Spinal cord (tissue), 10 donors: ENCODE data around the gene USP31. TPM values are rescaled to one million over a fixed set of nuclear protein-coding genes. Genes with fewer than 3 reads are reported as not detected.

Experiments
- DNase-seq, 6 donors: peaks; one replicate each; pipeline versions ENCODE4 v3.0.0 to v3.0.0-alpha.2; 2013 to 2015; ENCODE audit warnings: low spot score in 6 of 6, low read depth in 4 of 6
- H3K27ac ChIP-seq: one replicate; pipeline ENCODE4 v1.5.1; 2013; ENCODE audit warnings: low read depth, low read length, control low read depth
- H3K27me3 ChIP-seq: one replicate; pipeline ENCODE4 v1.6.1; 2013; ENCODE audit warnings: low read length; ENCODE audit not compliant: control insufficient read depth, insufficient read depth
- H3K36me3 ChIP-seq: one replicate; pipeline ENCODE4 v1.6.1; 2013; ENCODE audit warnings: low read length; ENCODE audit not compliant: control insufficient read depth, insufficient read depth
- H3K4me1 ChIP-seq: one replicate; pipeline ENCODE4 v1.6.1; 2013; ENCODE audit warnings: low read length; ENCODE audit not compliant: control insufficient read depth, insufficient read depth
- H3K4me3 ChIP-seq: one replicate; pipeline ENCODE4 v1.5.1; 2013; ENCODE audit warnings: low read depth, low read length, control low read depth
- H3K9me3 ChIP-seq: one replicate; pipeline ENCODE4 v1.6.1; 2013; ENCODE audit warnings: low read length; ENCODE audit not compliant: control insufficient read depth, insufficient read depth
- WGBS: methylation state at CpG from one replicate; pipeline ENCODE4 v1.1.5; 2013; ENCODE audit warnings: missing lambda C conversion rate; ENCODE audit not compliant: insufficient coverage; 5-methylcytosine and 5-hydroxymethylcytosine counted together
- polyA plus RNA-seq, 2 donors: library from polyadenylated mRNA; unstranded; fragments of 120-200 nt; gene quantifications; one replicate each; pipeline ENCODE4 v1.2.1, GENCODE V29; 2013; ENCODE audit not compliant: insufficient read length in 2 of 2
- total RNA-seq, 2 donors: library from RNA; depleted of rRNA in 1 of 2; stranded (reverse); fragments of 120-200 nt in 1 of 2; fragments of >200 nt in 1 of 2; gene quantifications; one replicate each; pipeline versions ENCODE4 v1.2.3 to v1.2.4, GENCODE V29; 2013 to 2014
- donor health status: healthy.

USP31 gene
- total and polyA plus RNA-seq, 4 donors: 10.7 to 22.5 (median 12.6) TPM

DNA sequence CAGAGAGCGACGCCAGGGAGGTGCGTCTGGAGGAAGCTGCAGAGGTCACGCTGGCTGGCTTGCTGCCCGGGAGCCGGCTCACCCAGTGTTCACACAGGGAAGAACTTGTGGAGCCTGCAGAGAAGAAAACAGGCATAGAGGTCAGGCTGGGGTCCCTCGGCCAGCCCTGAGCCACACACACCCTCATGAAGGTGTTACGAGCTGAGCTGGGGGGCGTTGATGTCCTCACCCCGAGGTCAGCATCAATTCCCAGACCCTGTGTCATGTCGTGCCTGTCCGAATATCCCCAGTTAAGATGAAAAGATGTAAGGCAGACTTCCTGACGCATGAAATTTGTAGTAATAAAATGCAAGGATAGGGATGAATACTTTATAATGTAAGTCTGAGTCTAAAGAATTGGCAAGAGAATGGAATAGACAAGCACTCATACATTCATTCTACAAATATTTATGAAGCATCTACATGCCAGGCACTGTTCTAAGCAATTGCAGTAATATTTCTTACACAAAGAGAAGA, 77.1 kb downstream of the USP31 start:
- no peak overlapping the region for H3K27ac ChIP-seq
- no peaks in the 10 kb centered on the region for H3K27me3 ChIP-seq
- H3K36me3 ChIP-seq: peaks cover 53% of the 10 kb centered on the region
- no peaks in the 10 kb centered on the region for H3K9me3 ChIP-seq
- no peak overlapping the region for H3K4me3 ChIP-seq
- peaks cover 6% of the 10 kb centered on the region for H3K4me1 ChIP-seq
- WGBS: 73% methylated on average over 12 of the region's 13 CpGs
- DNase-seq: peak in 2 of 6 donors; percentile 25 to 61

DNA sequence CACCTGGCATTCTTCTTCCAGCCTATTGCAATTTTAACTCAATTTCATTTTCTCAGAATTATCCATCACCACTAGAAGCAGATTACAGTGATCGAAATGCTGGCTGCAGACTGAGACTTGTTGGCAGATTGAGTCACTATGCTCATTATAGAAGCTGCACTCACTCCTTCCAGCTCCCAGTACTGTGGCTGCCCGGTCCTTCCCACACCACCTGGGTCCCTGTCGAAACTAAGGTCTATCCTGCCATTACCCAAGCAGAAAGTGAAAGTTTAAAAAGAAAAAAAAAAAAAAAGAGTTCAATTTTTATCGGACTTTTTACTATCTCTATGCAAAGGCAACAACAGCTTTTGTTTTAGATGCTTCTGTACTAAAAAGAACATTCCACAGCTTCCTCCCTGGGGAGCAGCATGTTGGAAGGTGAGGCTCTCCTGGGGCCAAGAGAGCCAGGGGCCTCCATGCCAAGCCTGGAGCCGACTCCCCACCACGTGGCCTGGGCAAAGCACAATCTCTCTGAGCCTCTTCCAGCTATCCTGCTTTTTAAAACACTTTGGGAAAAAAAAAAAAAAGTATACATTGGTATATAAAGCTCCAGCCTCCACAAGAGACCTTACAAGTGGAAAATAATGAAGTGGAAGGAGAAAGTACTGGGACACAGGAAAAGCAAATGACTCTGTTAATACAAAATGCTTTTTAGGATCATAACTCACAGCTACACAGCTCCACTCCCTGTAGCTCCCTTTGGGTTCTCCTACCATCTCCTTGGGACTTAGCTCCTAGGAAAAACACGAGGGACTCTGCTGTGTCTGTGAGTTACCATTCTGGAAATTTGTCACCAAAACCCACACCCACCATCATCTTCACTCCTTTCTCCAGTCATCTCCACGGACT, 77.8 kb downstream of the USP31 start:
- peaks cover 6% of the 10 kb centered on the region for H3K4me1 ChIP-seq
- no peak overlapping the region for H3K4me3 ChIP-seq
- no peaks in the 10 kb centered on the region for H3K27me3 ChIP-seq
- WGBS: 69% methylated on average over 3 of the region's 8 CpGs
- no peaks in the 10 kb centered on the region for H3K9me3 ChIP-seq
- DNase-seq: peak in 2 of 6 donors; percentile 32 to 70
- H3K36me3 ChIP-seq: peaks cover 53% of the 10 kb centered on the region
- H3K27ac ChIP-seq: no peak overlapping the region

DNA sequence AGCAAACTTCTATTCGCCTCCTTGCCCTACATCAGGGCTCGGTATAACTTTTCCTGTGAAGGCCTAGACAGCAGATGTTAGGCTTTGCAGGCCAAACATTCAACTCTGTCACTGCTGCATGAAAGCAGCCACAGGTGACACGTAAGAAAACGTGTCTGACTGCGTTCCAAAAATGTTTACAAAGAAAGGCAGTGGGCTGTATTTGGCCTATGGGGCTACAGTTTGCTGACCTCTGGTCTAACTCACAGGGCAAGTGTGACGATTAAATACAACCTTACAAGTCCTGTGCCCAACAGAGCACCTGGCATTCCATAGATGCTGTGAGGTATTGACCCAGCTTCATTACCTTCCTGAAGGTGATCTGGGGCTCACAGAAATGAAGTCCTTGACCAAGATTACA, 79.4 kb downstream of the USP31 start:
- no peaks in the 10 kb centered on the region for H3K27me3 ChIP-seq
- H3K4me1 ChIP-seq: peaks cover 6% of the 10 kb centered on the region
- WGBS: 98% methylated on average over 5 of the region's 6 CpGs
- H3K36me3 ChIP-seq: peaks cover 48% of the 10 kb centered on the region
- no peak for DNase-seq
- no peaks in the 10 kb centered on the region for H3K9me3 ChIP-seq
- H3K27ac ChIP-seq: no peak overlapping the region
- no peak overlapping the region for H3K4me3 ChIP-seq

DNA sequence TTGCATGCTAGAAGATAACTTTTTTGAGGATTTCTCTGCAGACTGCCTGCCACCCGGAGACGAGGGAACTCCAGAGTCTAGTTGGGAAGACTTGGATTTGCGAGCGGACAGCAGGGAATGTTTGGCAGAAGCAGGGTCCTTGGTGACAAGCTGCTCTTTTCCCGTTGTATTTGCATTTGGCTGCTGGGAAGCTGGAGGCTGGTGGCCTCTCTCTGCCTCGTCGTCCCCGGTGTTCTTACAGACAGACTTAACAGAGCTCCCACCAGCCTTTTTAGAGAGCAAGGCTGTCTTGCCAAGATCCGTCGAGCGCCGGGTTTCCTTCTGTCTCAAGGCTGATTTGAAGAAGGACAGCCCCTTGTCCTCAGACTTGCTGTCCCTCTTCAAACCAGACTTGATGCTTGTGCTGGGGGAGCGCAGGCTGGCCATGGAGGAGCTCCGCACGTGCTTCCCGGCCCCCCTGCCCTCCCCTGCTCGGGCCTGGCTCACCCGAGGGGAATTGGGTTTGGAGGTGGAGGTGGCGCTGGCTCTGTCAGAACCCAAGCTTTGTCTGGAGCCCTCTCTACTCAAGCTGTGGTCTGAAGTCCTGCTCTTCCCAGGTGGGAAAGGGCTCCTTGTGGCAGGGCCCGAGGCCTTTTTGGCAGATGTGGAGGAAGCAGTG, 81.0 kb downstream of the USP31 start:
- Histone ChIP-seq H3K4me1 (peaks cover 6% of the 10 kb centered on the region), H3K36me3 (peaks cover 43% of the 10 kb centered on the region), H3K27me3 (no peaks in the 10 kb centered on the region), H3K9me3 (no peaks in the 10 kb centered on the region), H3K4me3 (no peak overlapping the region), H3K27ac (no peak overlapping the region)
- 88% methylated on average over 20 of the region's 20 CpGs for WGBS
- DNase-seq: peak in 1 of 6 donors; percentile 65

DNA sequence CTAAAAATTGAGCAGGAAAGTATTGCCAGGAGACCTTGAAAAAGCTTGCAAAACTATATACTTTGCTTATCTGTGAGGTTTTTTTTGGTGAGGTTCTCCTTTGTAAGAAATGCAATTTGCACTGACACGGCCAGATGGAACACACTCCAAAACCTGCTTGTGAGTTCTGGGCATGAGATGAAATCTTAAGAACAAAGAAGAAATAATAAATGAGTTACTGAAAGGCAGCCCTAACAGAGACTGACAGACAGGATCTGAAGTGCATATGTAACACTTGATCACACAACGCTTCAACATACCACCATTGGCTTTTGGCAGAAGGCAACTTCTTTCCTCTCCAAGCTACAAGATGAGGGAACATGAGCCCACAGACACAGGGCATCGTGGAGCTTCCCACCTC, 82.6 kb downstream of the USP31 start:
- no peaks in the 10 kb centered on the region for H3K9me3 ChIP-seq
- DNase-seq: peak in 1 of 6 donors; percentile 73
- no peak overlapping the region for H3K27ac ChIP-seq
- H3K36me3 ChIP-seq: peaks cover 33% of the 10 kb centered on the region
- WGBS: 86% methylated on average over 3 of the region's 3 CpGs
- peaks cover 3% of the 10 kb centered on the region for H3K4me1 ChIP-seq
- H3K4me3 ChIP-seq: no peak overlapping the region
- no peaks in the 10 kb centered on the region for H3K27me3 ChIP-seq

DNA sequence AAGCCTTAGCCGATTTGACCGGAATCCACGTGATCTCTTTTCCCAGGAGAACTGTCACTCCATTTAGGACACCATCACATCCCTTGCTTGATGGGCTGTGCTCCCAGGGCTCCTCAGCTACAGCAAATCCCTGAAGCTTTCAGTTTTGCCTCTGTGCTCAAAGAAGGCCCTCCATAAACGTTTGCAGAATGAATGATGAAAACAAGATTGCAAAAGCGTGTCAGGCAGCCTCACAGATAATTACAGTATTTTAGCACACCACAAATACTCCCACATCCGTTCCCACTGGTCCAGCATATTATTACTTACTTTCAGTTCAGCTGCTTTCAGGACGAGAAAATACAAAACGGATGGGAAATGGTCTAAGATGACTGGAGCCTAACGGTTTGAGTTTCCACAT, 84.6 kb downstream of the USP31 start:
- Histone ChIP-seq H3K27ac (no peak overlapping the region), H3K4me3 (no peak overlapping the region), H3K4me1 (no peaks in the 10 kb centered on the region), H3K36me3 (peaks cover 20% of the 10 kb centered on the region), H3K9me3 (no peaks in the 10 kb centered on the region), H3K27me3 (no peaks in the 10 kb centered on the region)
- 88% methylated on average over 4 of the region's 9 CpGs for WGBS
- no peak for DNase-seq

DNA sequence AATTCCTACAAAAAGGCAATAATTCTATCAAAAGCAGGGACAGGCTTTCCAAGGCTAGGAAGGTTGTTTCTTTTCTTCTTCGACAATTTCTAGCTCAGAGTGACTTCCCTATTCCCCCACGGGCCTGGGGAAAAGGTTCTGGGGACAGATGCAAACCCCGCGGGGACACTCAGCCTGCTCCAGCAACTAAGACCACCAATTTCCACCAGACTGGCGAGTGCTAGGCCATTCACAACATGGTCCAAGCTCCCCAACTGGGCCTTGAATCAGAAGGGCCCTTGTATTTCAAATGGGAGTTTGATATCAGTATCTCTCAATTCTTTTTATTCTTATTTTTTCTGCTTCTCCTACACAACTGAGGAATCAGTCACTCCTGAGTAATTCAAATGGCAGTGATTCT, 86.7 kb downstream of the USP31 start:
- no peaks in the 10 kb centered on the region for H3K9me3 ChIP-seq
- no peaks in the 10 kb centered on the region for H3K36me3 ChIP-seq
- no peak overlapping the region for H3K27ac ChIP-seq
- no peaks in the 10 kb centered on the region for H3K4me1 ChIP-seq
- H3K4me3 ChIP-seq: no peak overlapping the region
- H3K27me3 ChIP-seq: no peaks in the 10 kb centered on the region
- 72% methylated on average over 4 of the region's 5 CpGs for WGBS
- DNase-seq: no peak

DNA sequence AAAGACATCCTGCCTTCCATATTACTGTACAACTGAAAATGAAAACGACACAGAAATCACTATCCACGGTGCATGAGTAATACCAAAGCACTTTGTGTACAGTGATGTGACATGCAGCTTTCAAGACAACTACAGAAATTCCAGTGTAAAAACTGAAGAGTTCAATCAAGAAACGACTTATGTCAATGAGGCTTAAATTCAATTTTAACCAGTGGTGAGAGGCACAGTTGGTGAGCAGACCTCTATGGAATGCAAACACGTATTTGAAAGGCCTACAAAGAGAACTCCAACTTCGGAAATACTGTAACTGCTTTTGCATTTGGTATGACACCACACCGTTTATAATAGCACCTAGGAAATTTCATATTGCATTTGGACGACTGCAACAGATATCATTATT, 87.6 kb downstream of the USP31 start:
- H3K36me3 ChIP-seq: no peaks in the 10 kb centered on the region
- H3K4me1 ChIP-seq: no peaks in the 10 kb centered on the region
- no peaks in the 10 kb centered on the region for H3K9me3 ChIP-seq
- WGBS: 79% methylated on average over 6 of the region's 7 CpGs
- DNase-seq: no peak
- H3K27me3 ChIP-seq: no peaks in the 10 kb centered on the region
- H3K4me3 ChIP-seq: no peak overlapping the region
- H3K27ac ChIP-seq: no peak overlapping the region

DNA sequence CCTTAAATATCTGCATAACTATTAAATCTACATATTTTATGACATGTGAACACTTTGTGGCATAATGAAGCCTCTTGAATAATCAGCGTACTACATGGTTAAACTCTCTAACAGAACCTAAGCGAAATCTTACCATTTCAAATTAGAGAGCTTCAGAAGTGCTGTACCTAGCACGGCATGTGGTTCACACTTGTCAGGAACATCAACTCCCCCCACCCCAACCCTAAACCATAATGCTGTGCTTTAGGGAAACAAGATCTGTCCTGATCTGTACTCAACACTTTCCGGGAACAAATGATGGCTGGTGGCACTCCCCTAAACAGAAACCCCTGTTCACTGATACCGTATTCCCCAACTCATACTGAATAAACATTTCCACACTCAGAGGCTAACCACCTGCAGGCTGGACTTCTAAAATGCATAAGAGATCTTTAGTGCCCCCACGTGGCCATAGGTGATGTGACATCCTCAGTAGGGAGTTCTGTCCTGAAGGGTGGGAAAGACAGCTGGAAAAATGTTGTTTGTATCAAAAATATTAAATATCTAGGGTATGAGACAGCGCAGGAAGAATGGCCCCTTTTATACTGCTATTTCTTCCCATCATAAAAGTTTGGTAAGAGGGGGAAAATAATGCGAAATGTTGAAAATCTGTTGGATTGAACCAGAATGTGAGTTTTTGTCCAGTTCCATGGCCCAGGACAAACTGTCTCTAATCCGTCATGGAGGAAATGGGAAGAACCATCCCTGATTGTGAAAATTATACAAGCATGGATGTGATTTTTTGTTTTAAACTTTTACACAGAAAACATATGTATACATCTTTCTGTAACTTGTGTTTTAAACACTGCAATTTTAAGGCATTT, 88.6 kb downstream of the USP31 start:
- H3K27ac ChIP-seq: no peak overlapping the region
- DNase-seq: peak in 5 of 6 donors; percentile 45 to 93 (median 73)
- no peaks in the 10 kb centered on the region for H3K9me3 ChIP-seq
- no peaks in the 10 kb centered on the region for H3K27me3 ChIP-seq
- WGBS: 30% methylated on average over 4 of the region's 9 CpGs
- no peaks in the 10 kb centered on the region for H3K36me3 ChIP-seq
- H3K4me1 ChIP-seq: no peaks in the 10 kb centered on the region
- no peak overlapping the region for H3K4me3 ChIP-seq
